Ascending aorta (tissue), 2 donors: ENCODE measurements around the gene ANKMY1. TPM values are rescaled to one million over a fixed set of nuclear protein-coding genes. Genes with fewer than 3 reads are reported as not detected.

Experiments used
- DNase-seq, 2 donors: peaks; one replicate each; pipeline ENCODE4 v3.0.0-alpha.2; 2019; ENCODE audit warnings: low spot score in 2 of 2
- H3K27ac ChIP-seq, 2 donors: fragments of 200-600 bp; sonication (generic); one replicate each; pipeline ENCODE4 v1.5.1; 2016 to 2017; ENCODE audit warnings: mild to moderate bottlenecking in 1 of 2
- H3K27me3 ChIP-seq: fragments of 200-600 bp; sonication (generic); one replicate; pipeline ENCODE4 v1.5.1; 2017
- H3K36me3 ChIP-seq, 2 donors: fragments of 200-600 bp; sonication (generic); one replicate each; pipeline ENCODE4 v1.5.1; 2016
- H3K4me1 ChIP-seq, 2 donors: fragments of 200-600 bp; sonication (generic); one replicate each; pipeline ENCODE4 v1.5.1; 2016 to 2017; ENCODE audit warnings: mild to moderate bottlenecking in 1 of 2
- H3K4me3 ChIP-seq, 2 donors: fragments of 200-600 bp; sonication (generic); one replicate each; pipeline ENCODE4 v1.5.1; 2016 to 2017; ENCODE audit warnings: mild to moderate bottlenecking in 1 of 2
- H3K9me3 ChIP-seq, 2 donors: fragments of 200-600 bp; sonication (generic); one replicate each; pipeline ENCODE4 v1.5.1; 2016
- intact Hi-C: fragments of 100-400 bp; cut with DNase I; formaldehyde crosslinking; loops from one replicate; pipeline ENCODE4 v1.15.1; 2023
- total RNA-seq: library from RNA; depleted of rRNA; stranded (reverse); fragments of >200 nt; gene quantifications from one replicate; pipeline ENCODE4 v1.1.0, GENCODE V29; 2016
- TF ChIP-seq, protein P1 (sequence below), 3 experiments: fragments of 200-600 bp in 2 of 3; fragments of 450-650 bp in 1 of 3; sonication (generic) in 2 of 3; IDR thresholded peaks; one replicate each; pipeline ENCODE4 v1.5.1; 2016 to 2019; ENCODE audit warnings: antibody characterized with exemption in 3 of 3, mild to moderate bottlenecking in 1 of 3, moderate library complexity in 1 of 3

Gene ANKMY1
- total RNA-seq, 1 donor from 2014 or later, result 14.4 TPM

DNA sequence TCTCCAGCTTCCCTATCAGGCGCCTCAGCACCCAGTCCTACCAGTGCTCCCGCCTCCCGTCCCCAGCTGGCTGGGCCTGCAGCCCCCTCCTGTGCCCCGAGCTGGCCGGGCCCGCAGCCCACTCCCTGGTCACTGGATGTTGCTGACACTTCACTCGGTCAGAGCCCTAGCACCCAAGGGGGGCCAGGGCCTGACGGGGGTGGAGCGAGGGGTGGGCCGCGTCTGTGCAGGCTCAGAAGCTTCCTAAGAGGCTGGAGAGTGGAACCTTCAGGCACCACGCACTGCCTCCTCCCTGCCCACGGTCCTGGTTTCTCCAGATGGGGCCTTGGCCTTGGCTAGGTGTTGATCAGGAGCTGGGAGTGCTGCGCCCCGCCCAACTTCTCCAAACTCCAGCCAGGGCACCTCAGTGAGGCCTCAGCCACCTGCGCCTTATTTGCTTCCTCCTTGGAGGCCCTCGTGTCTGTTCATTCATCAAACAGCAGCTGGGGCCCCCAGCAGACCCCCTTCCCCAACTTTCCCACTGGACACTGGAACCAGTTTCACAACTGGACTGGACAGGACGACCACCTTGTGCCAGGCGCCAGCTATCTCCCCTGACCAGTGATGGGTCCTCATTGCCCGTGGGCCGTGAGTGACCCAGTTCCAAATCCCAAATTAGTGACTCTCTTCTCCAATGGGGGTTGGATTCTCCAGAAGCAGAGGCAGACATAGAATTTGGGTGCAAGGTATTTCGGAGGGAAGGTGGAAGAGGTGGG, 45.5 kb upstream of the ANKMY1 start:
- no peaks in the 10 kb centered on the region for H3K4me1 ChIP-seq
- DNase-seq, result peak in 1 of 2 donors; percentile 60
- TF ChIP-seq, protein P1, sequence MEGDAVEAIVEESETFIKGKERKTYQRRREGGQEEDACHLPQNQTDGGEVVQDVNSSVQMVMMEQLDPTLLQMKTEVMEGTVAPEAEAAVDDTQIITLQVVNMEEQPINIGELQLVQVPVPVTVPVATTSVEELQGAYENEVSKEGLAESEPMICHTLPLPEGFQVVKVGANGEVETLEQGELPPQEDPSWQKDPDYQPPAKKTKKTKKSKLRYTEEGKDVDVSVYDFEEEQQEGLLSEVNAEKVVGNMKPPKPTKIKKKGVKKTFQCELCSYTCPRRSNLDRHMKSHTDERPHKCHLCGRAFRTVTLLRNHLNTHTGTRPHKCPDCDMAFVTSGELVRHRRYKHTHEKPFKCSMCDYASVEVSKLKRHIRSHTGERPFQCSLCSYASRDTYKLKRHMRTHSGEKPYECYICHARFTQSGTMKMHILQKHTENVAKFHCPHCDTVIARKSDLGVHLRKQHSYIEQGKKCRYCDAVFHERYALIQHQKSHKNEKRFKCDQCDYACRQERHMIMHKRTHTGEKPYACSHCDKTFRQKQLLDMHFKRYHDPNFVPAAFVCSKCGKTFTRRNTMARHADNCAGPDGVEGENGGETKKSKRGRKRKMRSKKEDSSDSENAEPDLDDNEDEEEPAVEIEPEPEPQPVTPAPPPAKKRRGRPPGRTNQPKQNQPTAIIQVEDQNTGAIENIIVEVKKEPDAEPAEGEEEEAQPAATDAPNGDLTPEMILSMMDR (IDR thresholded peaks at IDR 0.05), result no peak
- no peaks in the 10 kb centered on the region for H3K9me3 ChIP-seq
- intact Hi-C loops, result no loop called here
- no peak overlapping the region for H3K4me3 ChIP-seq
- no peak overlapping the region for H3K27ac ChIP-seq
- no peaks in the 10 kb centered on the region for H3K27me3 ChIP-seq
- H3K36me3 ChIP-seq, result peaks cover 8 to 13% of the 10 kb centered on the region in 2 donors

DNA sequence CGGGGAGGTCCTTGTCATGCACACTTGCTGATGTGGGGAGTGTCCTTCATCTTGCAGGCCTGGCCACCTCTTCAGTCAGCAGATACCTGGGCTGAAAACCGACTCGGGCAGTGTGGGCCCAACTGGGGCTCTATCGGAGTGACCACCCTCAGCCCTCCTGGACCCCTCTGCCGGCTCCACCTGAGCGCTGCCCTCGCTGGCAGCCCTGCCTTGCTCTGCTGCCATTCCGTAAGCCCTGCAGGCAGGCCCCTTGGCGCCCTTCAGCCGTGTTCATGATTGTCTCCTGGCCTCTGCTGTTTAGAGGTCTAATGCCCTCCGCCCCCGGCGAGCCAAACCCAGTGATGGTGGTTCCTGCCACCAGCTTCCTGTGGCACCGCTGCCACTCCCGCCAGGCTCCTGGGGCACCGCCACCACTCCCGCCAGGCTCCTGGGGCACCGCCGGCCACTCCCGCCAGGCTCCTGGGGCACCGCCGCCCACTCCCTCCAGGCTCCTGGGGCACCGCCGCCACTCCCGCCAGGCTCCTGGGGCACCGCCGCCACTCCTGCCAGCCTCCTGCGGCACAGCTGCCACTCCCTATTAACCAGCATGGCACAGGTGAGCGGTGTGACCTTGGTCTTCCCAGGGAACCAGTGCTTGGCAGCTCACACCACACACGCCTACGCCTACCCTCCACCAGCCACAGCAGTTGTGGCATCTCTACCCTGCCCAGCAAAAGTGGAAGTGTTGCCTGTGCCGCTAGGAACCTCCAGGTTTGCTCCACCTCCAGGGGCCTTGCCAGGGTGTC, 44.7 kb upstream of the ANKMY1 start:
- peak; percentile 7 to 57 for DNase-seq
- Histone ChIP-seq H3K4me3 (no peak overlapping the region), H3K36me3 (peaks cover 16 to 19% of the 10 kb centered on the region in 2 donors), H3K9me3 (no peaks in the 10 kb centered on the region), H3K27ac (no peak overlapping the region), H3K4me1 (no peaks in the 10 kb centered on the region), H3K27me3 (no peaks in the 10 kb centered on the region)
- intact Hi-C loops, result no loop called here
- TF ChIP-seq, protein P1 (IDR thresholded peaks at IDR 0.05), result no peak

DNA sequence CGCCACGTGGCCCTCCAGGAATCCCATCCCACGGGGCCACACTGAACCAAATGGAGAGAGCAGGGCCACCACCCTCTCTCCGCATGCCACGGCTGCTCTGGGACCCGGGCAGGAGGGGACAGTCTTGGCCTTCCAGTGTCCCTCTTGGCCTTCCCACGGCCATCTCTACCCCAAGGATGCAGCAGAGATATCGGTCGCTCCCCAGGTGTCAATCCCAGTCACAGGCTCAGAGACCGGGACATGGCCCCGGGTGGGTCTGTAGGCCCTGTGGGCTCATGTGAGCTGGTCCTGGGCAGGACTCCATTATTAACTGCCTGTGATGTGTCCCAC, 44.0 kb upstream of the ANKMY1 start:
- no peaks in the 10 kb centered on the region for H3K9me3 ChIP-seq
- peaks cover 1 to 2% of the 10 kb centered on the region in 2 donors for H3K4me1 ChIP-seq
- H3K27ac ChIP-seq, result no peak overlapping the region
- no peak overlapping the region for H3K4me3 ChIP-seq
- intact Hi-C loops, result no loop called here
- no peaks in the 10 kb centered on the region for H3K27me3 ChIP-seq
- peaks cover 16 to 19% of the 10 kb centered on the region in 2 donors for H3K36me3 ChIP-seq
- DNase-seq, result peak; percentile 1 to 48
- TF ChIP-seq, protein P1 (IDR thresholded peaks at IDR 0.05), result no peak

DNA sequence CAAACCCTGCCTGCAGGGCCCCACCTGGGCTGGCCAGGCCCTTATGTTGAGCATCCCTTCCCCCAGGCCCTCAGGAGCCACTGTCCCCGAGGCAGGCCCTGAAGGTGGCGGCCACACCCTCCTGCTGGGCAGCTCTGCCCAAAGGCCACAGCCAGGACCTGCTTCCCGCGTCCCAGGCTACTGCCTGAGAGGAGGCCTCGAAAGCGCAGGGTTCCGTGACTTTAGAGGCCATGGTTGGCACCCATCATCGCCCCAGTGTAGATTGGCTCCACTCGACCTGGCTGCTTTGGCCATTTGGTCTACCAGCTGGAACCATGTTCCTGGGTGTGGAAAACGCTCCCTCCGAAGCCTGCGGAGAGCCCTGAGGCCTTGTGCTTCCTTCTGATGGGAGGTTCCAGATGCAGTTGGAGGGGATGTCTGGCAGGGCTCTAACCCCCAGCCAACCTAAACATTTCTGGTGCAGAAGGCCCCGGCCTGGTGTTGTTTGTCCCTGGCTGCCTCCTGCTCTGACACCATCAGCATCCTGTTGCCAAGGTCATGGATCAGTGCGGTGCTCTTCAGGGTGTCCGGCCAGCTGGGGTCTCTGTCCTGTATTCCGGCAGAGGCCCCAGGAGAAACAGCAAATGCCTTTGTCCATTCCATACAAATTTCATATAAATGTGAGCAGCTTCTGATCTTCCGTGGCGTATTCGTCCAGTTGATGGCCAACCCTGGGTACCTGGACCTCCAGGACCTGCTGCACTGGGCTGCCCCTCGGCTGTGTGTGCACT, 43.5 kb upstream of the ANKMY1 start:
- H3K4me1 ChIP-seq, result peaks cover 5 to 7% of the 10 kb centered on the region in 2 donors
- DNase-seq, result peak; percentile 2 to 55
- H3K27ac ChIP-seq, result no peak overlapping the region
- TF ChIP-seq, protein P1 (IDR thresholded peaks at IDR 0.05), result no peak
- H3K9me3 ChIP-seq, result no peaks in the 10 kb centered on the region
- H3K36me3 ChIP-seq, result peaks cover 16 to 19% of the 10 kb centered on the region in 2 donors
- no peaks in the 10 kb centered on the region for H3K27me3 ChIP-seq
- H3K4me3 ChIP-seq, result no peak overlapping the region
- intact Hi-C loops, result no loop called here

DNA sequence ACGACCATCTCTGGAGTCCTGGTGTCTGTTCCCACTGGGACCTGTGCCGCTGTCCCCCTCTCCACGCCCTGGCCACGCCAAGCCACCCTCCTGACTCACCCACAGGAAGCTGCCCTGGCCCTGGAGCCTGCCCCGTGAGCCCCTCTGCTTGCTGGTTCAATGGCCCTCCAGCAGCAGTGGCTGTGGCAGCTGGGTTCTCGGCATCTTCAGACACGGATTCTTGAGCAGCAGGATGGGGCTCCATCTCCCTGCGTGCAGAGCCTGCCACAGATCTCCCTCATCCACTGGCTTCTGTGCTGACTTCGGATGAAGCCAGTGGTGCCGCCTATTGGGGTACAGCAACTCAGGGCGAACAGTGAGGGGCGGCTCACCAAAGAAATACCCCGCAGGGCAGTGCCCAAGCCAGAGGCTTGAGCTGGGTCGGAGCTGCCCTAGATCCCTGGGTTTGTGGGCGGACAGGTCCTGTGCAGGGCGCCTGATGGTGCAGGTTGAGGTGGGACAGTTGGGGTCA, 42.7 kb upstream of the ANKMY1 start:
- no peak overlapping the region for H3K27ac ChIP-seq
- H3K27me3 ChIP-seq, result no peaks in the 10 kb centered on the region
- no peak overlapping the region for H3K4me3 ChIP-seq
- no peaks in the 10 kb centered on the region for H3K9me3 ChIP-seq
- peaks cover 16 to 19% of the 10 kb centered on the region in 2 donors for H3K36me3 ChIP-seq
- DNase-seq, result peak in 1 of 2 donors; percentile 45
- intact Hi-C loops, result no loop called here
- TF ChIP-seq, protein P1 (IDR thresholded peaks at IDR 0.05), result no peak
- peaks cover 9 to 14% of the 10 kb centered on the region in 2 donors for H3K4me1 ChIP-seq
